Lung (tissue), 12 donors: Measurements from ENCODE around the gene CERS5. TPM values are rescaled to one million over a fixed set of nuclear protein-coding genes. Genes with fewer than 3 reads are reported as not detected.

Experiments
- ATAC-seq: fragments of 200-7000 bp; cut with Tn5 transposase; one replicate; pipeline ENCODE4 v1.9.1; 2020; ENCODE audit warnings: moderate number of reproducible peaks; ENCODE audit not compliant: insufficient read depth, low FRiP score
- DNase-seq, 3 donors: peaks; one replicate each; pipeline ENCODE4 v3.0.0-alpha.2; 2013 to 2017
- H3K27ac ChIP-seq, 2 donors: one replicate each; pipeline ENCODE4 v1.5.1; 2013; ENCODE audit warnings: mild to moderate bottlenecking in 2 of 2, moderate library complexity in 2 of 2, control low read depth in 1 of 2, inconsistent platforms in 1 of 2, low read depth in 1 of 2, low read length in 1 of 2
- H3K27me3 ChIP-seq, 3 donors: one replicate each; pipeline ENCODE4 v1.5.1; 2013; ENCODE audit warnings: low read length in 2 of 3; ENCODE audit not compliant: control insufficient read depth in 3 of 3, insufficient read depth in 3 of 3
- H3K36me3 ChIP-seq, 4 donors: one replicate each; pipeline ENCODE4 v1.5.1; 2013; ENCODE audit warnings: low read length in 4 of 4, mild to moderate bottlenecking in 1 of 4, moderate library complexity in 1 of 4; ENCODE audit not compliant: control insufficient read depth in 4 of 4, insufficient read depth in 4 of 4
- H3K4me1 ChIP-seq, 5 donors: one replicate each; pipeline ENCODE4 v1.5.1; 2013; ENCODE audit warnings: low read length in 5 of 5, mild to moderate bottlenecking in 2 of 5, moderate library complexity in 1 of 5; ENCODE audit not compliant: control insufficient read depth in 5 of 5, insufficient read depth in 5 of 5
- H3K4me3 ChIP-seq: one replicate; pipeline ENCODE4 v1.5.1; 2013; ENCODE audit warnings: mild to moderate bottlenecking, control low read depth, moderate library complexity
- H3K9ac ChIP-seq, 2 donors: one replicate each; pipeline ENCODE4 v1.5.1; 2013; ENCODE audit warnings: low read length in 2 of 2, control low read depth in 1 of 2; ENCODE audit not compliant: insufficient read depth in 1 of 2
- H3K9me3 ChIP-seq, 4 donors: one replicate each; pipeline ENCODE4 v1.5.1; 2013; ENCODE audit warnings: low read length in 3 of 4, mild to moderate bottlenecking in 1 of 4, moderate library complexity in 1 of 4; ENCODE audit not compliant: control insufficient read depth in 4 of 4, insufficient read depth in 3 of 4
- WGBS, 2 donors: extraction: QIAGEN DNeasy Blood & Tissue Kit; methylation state at CpG; one replicate each; pipeline ENCODE4 v1.1.7; 2013; 5-methylcytosine and 5-hydroxymethylcytosine counted together
- polyA plus RNA-seq, 2 donors: library from polyadenylated mRNA; stranded (reverse); fragments of 200-250 nt; gene quantifications; one replicate each; pipeline ENCODE4 v1.2.1, GENCODE V29; 2013
- total RNA-seq, 2 donors: library from RNA; depleted of rRNA in 1 of 2; stranded (reverse); fragments of >200 nt in 1 of 2; gene quantifications; one replicate each; pipeline ENCODE4 v1.2.1, GENCODE V29; 2014 to 2021
- TF ChIP-seq, protein P1 (sequence below): IDR thresholded peaks from 2 replicates; pipeline ENCODE4 v1.5.1; 2012; ENCODE audit warnings: mild to moderate bottlenecking; ENCODE audit errors: control extremely low read depth, extremely low read depth
- donor health status: control.
- donor health status: control.
- donor health status: Bipolar disorder and iron deficiency.
- donor health status: healthy.
- donor health status: DM: yes; HTN: yes; CAD: no.

CERS5 gene
- total and polyA plus RNA-seq, 4 donors = 32.6 to 54.0 (median 37.8) TPM

DNA sequence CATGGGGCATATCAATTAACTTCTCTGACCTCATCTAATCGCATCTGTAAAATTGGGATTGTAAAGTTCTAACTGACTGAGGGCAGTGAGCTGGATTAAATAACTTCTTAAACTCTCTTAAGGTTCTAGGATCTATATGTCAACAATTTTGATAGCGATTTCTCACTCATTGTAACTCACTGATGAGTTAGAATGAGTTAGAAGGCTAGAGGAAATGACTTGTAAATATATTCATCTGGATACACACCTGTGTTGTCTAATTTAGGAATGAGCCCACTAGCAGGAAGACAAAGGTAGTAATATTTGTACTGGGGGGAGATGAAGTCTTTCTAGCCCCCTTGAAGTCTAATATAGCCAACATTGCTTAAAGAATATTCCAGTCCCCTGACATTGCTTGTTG, 46.3 kb upstream of the CERS5 start:
- TF ChIP-seq, protein P1, sequence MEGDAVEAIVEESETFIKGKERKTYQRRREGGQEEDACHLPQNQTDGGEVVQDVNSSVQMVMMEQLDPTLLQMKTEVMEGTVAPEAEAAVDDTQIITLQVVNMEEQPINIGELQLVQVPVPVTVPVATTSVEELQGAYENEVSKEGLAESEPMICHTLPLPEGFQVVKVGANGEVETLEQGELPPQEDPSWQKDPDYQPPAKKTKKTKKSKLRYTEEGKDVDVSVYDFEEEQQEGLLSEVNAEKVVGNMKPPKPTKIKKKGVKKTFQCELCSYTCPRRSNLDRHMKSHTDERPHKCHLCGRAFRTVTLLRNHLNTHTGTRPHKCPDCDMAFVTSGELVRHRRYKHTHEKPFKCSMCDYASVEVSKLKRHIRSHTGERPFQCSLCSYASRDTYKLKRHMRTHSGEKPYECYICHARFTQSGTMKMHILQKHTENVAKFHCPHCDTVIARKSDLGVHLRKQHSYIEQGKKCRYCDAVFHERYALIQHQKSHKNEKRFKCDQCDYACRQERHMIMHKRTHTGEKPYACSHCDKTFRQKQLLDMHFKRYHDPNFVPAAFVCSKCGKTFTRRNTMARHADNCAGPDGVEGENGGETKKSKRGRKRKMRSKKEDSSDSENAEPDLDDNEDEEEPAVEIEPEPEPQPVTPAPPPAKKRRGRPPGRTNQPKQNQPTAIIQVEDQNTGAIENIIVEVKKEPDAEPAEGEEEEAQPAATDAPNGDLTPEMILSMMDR = no peak
- H3K4me1 ChIP-seq = peaks cover 0 to 3% (median 0%) of the 10 kb centered on the region in 5 donors
- no peaks in the 10 kb centered on the region for H3K27me3 ChIP-seq
- no peak for ATAC-seq
- H3K9me3 ChIP-seq = no peaks in the 10 kb centered on the region
- 91 to 93% methylated on average over 2 of the region's 2 CpGs for WGBS, 2 donors
- H3K27ac ChIP-seq = no peak overlapping the region
- peaks cover 0 to 10% (median 2%) of the 10 kb centered on the region in 4 donors for H3K36me3 ChIP-seq
- no peak overlapping the region for H3K9ac ChIP-seq
- DNase-seq = no peak
- no peak overlapping the region for H3K4me3 ChIP-seq

DNA sequence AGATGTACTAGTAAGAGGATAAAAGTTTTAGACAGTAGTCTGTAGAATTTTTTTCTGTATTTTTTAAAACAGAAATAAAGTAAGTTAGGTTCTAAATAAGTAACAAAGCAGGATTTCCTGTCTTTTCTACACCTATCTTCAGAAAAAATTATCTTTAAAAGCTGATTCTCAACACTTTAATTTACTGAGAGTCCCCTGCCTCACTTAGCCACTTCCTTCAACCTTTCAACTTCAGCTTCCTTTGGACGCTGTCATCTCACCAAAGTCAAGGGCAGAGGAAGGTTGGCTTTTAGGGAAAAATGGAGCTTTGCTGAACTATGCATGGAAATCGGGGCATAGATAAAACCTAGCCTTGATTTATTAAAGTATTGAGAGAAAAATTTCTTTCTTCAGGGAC, 44.9 kb upstream of the CERS5 start:
- Histone ChIP-seq H3K27me3 (no peaks in the 10 kb centered on the region), H3K27ac (peak overlapping the region in 1 of 2 donors; percentile 63), H3K4me3 (no peak overlapping the region), H3K36me3 (peaks cover 0 to 5% (median 1%) of the 10 kb centered on the region in 4 donors), H3K9ac (peak overlapping the region in 1 of 2 donors; percentile 24), H3K4me1 (peaks cover 0 to 2% (median 0%) of the 10 kb centered on the region in 5 donors), H3K9me3 (no peaks in the 10 kb centered on the region)
- no peak for DNase-seq
- 52 to 53% methylated on average over 2 of the region's 2 CpGs for WGBS, 2 donors
- ATAC-seq = no peak
- TF ChIP-seq, protein P1 = no peak

DNA sequence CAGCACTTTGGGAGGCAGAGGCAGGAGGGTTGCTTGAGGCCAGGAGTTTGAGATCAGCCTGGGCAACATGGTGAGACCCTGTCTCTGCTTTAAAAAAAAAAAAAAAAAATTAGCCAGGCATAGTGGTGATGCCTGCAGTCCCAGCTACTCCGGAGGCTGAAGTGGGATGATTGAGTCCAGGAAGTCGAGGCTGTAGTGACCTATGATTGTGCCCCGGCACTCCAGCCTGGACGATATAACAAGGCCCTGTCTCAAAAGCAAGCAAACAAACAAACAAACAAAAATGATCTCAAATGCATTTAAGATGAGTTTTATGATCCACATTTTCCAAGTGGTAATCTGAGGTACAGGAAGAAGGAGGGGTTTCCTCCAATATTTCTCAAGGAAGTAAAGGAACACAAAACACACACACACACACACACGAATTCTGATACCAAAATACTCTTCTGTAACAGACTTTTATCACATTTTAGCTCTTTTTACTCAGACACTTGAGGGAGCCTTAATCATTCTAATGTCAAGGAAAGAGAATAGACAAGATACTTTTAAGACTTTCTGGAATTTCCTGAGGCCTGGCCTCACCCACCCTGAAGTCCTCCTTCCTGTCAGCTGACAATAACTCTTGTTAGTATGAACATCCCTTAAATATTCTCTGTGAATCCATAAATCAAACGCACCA, 44.4 kb upstream of the CERS5 start:
- H3K4me1 ChIP-seq = peaks cover 0 to 2% (median 0%) of the 10 kb centered on the region in 5 donors
- H3K4me3 ChIP-seq = no peak overlapping the region
- ATAC-seq (no peak), DNase-seq (peak in 1 of 3 donors; percentile 16)
- H3K36me3 ChIP-seq = peaks cover 0 to 7% (median 1%) of the 10 kb centered on the region in 4 donors
- 53 to 64% methylated on average over 6 of the region's 6 CpGs for WGBS, 2 donors
- H3K27me3 ChIP-seq = no peaks in the 10 kb centered on the region
- H3K27ac ChIP-seq = peak overlapping the region; percentile 48 to 70
- H3K9me3 ChIP-seq = no peaks in the 10 kb centered on the region
- no peak overlapping the region for H3K9ac ChIP-seq
- TF ChIP-seq, protein P1 = no peak
